Sigmoid colon (tissue), 4 donors: ENCODE results near the gene PHF11.

ENCODE experiments used
- CTCF ChIP-seq, 4 experiments: fragments of 450-650 bp in 3 of 4; fragments of 200-600 bp in 1 of 4; IDR thresholded peaks; one replicate each; pipeline ENCODE4 v1.5.1; 2016 to 2019; ENCODE audit warnings: antibody characterized with exemption in 4 of 4, mild to moderate bottlenecking in 3 of 4, moderate library complexity in 2 of 4
- EP300 ChIP-seq, 4 donors: sonication (generic); formaldehyde crosslinking; IDR thresholded peaks; one replicate each; pipeline ENCODE4 v1.6.1; 2017; ENCODE audit warnings: antibody characterized with exemption in 4 of 4
- POLR2A ChIP-seq, 2 donors: fragments of 450-650 bp; IDR thresholded peaks; one replicate each; pipeline ENCODE4 v1.6.1; 2016; ENCODE audit warnings: antibody characterized with exemption in 2 of 2, mild to moderate bottlenecking in 2 of 2, moderate library complexity in 2 of 2
- POLR2AphosphoS5 ChIP-seq, 4 donors: sonication (generic); formaldehyde crosslinking; IDR thresholded peaks; one replicate each; pipeline ENCODE4 v1.6.1; 2017; ENCODE audit warnings: antibody characterized with exemption in 4 of 4

- TF ChIP-seq EP300 (IDR thresholded peaks at IDR 0.05) (no peak), CTCF (IDR thresholded peaks at IDR 0.05) (no peak), POLR2A (IDR thresholded peaks at IDR 0.05) (no peak), POLR2AphosphoS5 (IDR thresholded peaks at IDR 0.05) (no peak)
Observed at GRCh38 chr13:49459580-49459979, 36.2 kb upstream of the PHF11 start.
